Stimulated activated CD8-positive, alpha-beta memory T cell treated with anti-CD3 and anti-CD28 coated beads, Interleukin-12 subunit alpha, Interleukin-12 subunit beta, amount 100 ng/mL, for 24 hours (primary cell): ENCODE data around the gene DDTL.
"Not testable (repeated sequence)": the region's sequence is repeated elsewhere in the genome, so short reads cannot be mapped to it uniquely, and the experiment has no call there.

Experiments
- DNase-seq: peaks from one replicate; pipeline ENCODE4 v3.0.0-alpha.2; 2020; ENCODE audit errors: extremely low read depth

DDTL gene

DNA sequence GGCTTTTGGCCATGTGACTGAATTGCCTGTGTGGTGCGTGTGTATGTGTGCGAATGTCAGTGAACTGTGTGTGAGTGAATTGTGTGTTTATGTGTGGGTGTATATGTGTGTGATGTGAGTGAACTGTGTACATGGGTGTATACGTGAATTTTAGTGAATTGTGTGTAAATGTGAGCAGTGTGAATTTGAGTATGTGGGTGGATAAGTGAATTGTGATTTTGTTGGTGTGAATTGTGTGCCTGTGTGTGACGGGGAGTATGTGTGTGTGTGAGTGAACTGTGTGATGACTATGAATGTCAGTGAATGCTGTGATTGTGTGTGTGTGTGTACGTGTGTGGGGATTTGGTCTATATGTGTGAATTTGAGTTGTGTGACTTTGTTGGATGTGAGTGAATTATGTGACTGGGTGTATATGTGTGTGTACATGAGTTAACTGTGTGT, 3.5 kb downstream of the DDTL start:
- DNase-seq, result no peak

DNA sequence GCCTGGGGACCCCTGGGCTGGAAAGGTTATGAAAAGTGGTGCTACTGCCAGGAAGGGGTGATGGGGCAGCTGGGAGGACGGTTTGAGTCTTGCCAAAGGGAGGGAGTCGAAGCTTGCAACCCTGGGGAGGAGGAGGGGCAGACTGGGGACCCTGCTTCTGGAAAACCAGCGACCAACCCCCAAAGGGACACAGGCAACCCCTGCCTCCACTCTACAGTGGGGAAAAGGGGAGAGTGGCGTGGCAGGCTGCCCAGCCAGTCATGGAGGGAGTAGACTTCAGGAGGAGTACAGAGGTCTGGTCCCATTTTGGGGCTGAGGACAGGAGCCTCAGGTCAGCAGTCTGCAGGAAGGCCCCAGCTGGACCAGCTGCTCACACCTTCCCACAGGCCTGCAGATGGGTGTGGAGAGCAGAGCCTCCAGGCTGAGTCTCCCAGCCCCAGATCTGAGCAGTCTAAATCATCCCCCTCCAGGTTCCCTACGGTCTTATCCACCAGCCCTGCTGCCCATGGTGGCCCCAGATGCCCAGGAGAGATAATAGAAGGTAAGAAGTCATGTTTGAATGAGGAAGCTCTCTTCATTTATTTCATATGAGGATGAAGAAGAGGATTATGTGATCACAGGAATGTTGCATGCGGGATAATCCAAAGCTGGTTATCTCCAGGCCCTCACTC, 4.3 kb downstream of the DDTL start:
- no peak for DNase-seq

DNA sequence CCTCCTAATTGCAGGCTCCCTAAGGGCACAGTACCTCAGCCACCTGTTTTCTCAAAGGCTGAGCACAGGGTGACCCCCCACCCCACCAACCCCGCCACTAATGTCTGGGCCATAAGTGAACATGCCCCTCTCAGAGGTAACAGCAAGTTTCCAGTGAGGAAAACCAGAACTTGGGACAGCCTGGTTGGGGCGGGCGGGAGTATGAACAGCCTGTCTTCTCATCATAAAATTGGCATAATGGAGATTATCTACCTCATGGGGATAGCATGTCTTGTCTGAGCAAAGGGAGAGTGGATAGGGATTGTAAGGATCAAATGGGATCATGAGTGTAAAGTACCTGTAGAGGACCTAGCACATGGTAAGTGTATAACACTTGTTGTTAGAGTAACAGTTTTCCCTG, 5.2 kb downstream of the DDTL start:
- not testable (repeated sequence) for DNase-seq

DNA sequence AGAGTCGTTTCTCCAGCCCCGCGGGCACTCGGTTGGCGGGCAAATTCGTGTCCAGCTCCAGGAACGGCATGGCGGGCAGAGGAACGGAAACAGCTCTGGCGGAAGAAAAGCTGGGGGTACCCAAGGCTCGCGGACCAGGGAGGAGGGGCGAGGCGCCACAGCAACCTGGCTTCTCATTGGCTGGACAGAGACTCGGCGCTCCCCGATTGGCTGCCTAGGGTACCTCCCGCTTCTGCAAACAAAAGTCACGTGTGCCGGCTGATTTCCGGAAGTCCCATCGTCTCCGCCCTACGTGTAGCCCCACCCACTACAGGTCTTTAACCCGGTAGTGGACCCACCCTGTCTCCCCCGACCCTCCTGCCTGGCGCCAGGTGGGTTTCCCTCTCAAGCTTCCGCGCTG, 7.7 kb downstream of the DDTL start, which contains the start of gene DDT:
Gene DDT (minus strand): TSS at position 97 of the 400 bp plus-strand sequence. CDS start 27 bp downstream, at position 70.
- not testable (repeated sequence) for DNase-seq

DNA sequence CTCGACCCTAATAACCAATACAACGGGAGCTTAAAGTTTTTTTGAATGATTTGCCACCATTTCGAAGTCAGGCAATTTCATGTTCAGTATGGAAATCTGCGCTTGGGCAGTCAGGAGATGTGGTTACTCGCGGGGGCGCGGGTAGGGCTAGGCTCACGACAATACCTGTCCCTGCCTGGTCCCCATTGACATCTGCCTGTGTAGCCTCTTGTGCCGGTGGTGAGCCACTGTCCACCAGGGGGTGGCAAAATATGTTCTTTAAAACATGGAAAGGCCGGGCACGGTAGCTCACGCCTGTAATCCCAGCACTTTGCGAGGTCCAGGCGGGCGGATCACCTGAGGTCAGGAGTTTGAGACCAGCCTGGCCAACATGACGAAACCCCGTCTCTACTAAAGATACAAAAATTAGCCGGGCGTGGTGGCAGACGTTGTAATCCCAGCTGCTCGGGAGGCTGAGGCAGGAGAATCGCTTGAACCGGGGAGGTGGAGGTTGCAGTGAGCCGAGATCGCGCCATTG, 8.2 kb downstream of the DDTL start:
- DNase-seq, result not testable (repeated sequence)

DNA sequence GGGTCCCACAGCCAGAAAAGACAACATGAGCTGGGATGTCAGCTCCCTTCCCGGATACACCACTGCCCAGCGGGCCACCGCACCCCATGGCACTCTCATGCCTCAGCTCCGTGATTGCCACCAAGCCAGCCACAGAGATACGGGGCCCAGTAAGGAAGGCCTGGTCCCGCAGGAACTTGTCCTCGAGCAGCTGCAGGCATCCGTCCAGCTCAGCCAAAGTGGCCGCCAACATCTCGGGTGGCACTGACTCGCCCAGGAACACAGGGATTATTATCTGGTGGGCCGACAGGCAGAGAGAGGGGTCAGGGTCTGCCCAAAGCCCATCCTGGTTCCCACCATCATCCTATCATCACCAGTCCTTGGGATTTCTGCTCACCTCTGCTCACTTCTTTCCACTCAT, 10.6 kb downstream of the DDTL start:
- not testable (repeated sequence) for DNase-seq

DNA sequence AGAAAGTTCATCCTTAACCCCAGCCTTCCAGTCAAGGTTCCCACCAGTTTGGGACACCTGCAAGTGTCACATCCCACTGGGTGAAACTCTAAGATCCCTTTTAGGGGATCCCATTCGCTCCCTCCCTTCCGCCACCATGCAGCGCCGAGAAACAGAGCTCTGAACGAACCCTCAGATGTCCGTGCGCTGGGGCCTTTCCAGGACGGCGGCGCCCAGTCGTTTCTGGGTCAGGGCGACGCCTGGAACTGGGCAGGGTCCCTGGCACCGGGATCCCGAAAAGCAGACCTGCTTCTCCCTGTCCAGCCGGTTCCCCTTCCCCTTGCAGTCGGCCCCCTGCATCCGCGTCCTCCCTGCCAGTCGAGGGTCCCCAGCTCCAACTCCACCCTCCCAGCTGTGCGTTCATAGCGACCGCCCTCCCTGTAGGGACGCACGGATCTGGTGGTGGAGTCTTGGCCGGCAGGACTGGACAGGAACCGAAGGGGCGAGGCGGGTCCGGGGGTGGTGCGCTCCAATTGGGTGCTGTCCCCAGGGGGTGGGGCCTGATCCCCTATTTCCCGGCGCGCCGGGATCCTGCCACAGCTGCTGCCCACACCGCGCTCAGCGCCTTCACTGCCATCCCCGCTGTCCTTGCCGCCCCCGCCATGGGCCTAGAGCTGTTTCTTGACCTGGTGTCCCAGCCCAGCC, 13.0 kb downstream of the DDTL start, which contains the start of gene GSTT2:
Gene GSTT2 (plus strand): TSS at position 578 of the 684 bp plus-strand sequence.
- not testable (repeated sequence) for DNase-seq

DNA sequence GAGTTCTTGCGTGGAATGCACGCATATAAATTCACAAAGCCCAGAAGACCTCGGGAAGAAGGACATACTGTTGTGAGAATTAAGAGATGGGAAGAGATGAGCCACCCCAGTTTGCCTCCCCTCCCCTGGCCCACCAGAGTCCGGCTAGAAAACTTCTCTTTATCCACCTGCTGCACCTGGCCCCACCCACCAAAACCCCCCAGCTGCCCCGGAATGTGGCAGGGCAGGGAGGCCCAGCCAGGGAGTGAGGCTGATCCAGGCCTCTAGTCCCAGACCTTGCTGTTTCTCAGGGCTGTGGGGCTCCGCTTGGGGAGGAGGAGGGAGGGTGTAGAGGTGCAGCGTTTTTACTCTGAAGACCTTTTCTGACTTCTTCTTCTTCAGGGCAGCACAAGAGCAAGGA, 13.9 kb downstream of the DDTL start:
- not testable (repeated sequence) for DNase-seq

DNA sequence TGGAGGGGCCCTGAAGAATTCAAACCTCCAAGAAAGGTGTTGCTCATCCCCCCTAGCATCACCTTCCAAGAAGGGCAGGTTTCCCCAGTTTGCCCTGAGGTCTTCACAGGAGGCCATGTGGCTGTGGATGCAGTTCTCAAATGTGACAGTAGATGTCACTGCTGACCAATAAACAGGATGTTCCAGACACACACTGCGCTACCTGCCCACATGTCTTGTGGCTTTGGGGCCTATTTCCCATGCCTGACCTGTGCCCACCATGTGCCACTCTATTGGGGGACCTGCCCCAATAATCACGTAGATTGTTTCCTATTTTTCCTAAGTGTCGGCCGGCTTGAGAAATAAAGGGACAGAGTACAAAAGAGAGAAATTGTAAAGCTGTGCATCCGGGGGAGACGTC, 17.7 kb downstream of the DDTL start:
- no peak for DNase-seq

DNA sequence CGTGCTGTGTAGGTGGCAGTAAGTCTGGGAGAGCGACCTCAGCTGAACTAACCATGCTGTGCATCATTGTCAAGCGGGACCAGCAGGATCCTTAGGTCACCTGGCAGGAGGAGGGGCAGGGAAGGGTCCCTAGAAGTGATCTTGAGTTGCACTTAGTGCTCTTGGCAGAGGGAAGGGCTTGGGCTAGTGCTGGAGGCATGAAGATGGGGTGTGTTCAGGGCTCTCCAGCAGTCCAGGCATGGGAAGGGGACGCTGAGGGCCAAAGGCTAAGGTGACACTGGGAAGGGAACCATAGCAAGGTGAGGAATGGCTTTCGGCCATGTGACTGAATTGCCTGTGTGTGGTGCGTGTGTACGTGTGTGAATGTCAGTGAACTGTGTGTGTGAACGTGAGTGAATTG, 19.4 kb downstream of the DDTL start:
- DNase-seq, result not testable (repeated sequence)

DNA sequence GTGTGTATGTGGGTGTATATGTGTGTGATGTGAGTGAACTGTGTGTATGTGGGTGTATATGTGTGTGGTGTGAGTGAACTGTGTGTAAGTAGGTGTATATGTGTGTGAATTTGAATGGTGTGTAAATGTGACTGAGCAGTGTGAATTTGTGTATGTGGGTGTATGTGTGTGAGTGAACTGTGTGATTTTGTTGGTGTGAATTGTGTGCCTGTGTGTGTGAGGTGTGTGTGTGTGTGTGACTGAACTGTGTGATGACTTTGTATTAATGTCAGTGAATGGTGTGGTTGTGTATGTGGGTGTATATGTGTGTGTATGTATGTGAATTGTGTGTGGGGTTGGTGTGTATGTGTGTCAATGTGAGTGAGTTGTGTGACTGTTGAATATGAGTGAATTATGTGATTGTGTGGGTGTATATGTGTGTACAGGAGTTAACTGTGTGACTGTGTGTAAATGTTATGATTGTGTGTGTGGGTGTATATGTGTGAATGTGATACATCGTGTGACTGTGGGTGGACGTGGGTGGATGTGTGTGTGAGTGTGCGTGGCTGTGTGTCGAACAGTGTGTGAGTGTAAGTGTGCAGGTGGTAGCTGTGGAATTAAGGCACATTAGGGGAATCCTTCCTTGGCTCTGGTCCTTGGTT, 20.0 kb downstream of the DDTL start:
- not testable (repeated sequence) for DNase-seq

DNA sequence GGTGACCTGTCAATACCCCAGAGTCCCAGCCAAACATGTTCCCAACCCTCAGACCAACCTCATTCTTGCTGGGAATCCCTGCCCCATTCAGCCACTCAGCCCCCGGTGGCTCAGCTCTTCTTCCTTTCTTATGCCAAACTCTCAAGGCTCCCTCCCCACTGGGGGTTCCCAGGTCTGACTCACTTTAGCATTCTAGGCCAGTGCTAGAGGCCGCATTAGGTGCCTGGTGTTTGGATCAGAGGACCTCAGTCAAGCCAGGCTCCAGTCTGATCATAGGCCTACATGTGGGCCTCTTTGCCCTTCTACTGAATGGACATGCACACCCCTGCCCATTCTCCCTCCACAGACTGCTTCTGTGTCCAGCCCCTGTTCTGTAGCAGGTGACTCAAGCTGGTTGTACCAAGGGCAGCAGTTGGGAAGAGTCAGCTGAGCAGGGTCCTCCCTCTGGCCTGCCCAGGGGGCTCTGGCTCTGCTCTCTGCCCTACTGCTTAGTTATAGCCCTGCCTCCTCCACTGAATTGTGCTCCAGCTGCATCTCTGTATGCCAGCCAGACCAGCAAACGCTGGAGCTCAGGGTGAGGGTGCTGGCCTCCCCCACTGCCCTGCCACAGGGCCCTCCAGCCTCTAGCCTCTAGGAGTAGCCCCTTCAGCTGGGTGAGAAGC, 23.0 kb downstream of the DDTL start:
- not testable (repeated sequence) for DNase-seq

DNA sequence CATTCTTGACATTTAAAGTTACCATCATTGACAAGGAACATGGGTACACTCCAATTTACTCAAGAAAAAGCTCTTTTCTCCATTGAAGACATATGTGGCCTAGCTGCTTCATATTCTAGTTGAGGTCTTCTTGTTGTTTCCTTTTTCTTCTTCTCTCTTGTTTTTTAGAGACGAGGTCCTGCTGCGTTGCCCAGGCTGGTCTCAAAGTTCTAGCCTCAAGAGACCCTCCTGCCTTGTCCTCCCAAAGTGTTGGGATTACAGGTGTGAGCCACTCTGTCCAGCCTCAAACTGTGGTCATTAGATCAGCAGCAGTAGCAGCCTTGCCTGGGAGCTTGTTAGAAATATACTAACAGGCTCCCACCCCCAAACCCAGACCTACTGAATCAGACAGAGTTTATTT, 26.4 kb downstream of the DDTL start:
- DNase-seq, result not testable (repeated sequence)

DNA sequence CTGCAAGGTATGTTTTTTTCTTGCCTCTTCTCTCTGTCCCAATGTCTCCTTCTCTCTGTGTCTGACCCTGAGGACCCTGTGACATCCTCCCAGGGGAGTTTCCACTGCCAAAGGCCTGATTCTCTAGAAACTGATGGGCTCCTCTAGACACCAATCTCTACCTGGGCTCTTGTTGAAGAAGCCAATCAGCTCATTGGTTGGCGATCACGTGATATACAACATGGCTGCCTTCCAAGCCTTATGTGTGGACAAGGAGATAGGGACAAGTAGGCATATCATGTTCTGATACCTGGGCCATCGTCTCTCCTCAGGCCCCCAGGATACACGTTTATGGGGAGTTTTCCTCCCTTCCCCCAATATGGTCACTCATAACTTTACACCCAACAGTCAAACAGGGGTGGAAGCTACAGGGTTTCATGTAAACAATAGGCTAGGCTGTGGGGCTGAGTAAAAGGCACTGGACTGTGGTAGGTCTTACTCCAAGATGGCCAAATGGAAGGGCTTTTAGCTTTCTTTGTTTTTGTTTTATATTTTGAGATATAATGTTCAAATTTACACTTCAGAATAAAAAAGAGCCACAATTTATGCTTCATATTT, 27.0 kb downstream of the DDTL start:
- DNase-seq, result not testable (repeated sequence)

DNA sequence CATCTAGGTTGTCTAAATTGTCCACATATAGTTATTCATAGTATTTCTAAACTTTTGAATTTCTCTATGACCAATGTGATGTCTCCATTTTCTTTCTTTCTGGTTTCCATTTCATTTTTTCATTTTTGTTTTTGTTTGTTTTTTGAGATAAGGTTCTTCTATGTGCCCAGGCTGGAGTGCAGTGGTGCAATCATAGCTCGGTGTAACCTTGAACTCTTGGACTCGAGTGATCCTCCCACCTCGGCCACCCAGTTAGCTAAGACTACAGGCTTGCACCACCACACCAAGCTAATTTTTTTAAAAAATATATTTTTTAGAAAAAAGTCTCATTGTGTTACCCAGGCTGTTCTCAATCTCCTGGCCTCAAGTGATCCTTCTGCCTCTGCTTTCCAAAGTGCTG, 30.4 kb downstream of the DDTL start:
- DNase-seq, result no peak

DNA sequence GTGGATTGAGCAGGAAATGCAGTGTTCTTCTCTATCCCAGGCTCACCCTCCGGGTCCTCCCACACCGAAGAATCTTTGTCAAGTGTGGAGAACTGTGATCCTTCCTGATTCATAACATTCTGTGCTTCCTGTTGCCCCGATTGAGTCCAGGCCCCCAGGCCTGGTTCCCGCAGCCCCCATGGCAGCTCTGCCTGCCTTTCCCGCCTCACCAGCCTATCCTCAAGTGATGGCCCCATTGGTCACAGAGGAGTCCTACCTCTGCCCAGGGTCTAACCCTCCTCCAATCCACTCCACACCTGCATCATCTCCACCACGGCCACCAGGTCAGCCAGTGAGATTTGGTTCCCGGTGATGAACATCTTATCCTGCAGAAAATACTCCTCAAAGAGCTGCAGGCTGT, 33.1 kb downstream of the DDTL start:
- DNase-seq, result not testable (repeated sequence)

DNA sequence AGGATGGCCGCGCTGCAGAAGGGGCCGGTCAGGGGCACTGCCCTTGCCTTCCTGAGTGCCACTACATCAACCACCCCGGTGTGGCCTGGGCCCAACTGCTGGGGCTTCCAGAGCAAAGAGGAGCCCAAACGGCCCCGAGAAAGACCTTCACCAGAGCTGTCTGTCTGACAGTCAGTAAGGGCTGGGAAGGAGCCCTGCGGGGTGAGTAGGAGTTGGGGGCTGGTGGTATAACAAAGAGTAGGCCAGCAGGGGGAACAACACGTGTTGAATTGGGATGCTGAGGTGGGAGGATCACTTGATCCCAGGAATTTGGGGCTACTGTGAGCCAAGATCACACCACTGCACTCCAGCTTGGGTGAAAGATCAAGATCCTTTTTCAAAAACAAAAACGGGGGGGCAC, 34.6 kb downstream of the DDTL start:
- DNase-seq, result no peak

DNA sequence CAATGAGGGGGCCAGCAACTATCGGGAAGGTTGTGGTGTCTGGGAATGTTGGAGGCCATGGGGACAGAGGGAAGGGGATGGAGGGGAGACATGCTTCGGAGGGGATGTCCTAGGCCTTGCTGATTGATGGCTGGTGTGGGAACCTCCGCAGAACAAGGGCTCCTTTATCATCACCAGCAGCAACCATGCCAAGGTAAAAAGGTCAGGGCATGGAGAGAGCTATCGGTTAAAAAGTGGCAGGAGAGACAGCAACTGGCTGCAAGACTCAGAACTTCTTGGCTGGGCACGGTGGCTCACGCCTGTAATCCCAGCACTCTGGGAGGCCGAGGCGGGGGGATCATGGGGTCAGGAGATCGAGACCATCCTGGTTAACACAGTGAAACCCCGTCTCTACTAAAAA, 35.6 kb downstream of the DDTL start:
- no peak for DNase-seq

DNA sequence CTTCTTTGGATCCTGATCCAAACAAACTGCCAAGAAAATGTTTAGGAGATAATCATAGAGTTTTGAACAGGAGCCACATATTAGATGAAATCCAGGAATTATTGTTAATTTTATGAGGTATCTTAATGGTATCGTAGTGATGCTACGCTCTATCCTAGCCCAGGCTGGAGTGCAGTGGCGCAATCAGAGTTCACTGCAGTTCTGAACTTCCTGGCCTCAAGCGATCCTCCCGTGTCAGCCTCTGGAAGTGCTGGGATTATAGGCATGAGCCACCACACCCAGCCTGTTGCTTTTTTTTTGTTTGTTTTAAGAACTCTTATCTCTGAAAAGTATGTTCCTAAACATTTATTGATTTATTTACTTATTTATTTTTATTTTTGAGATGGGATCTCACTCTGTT, 36.2 kb downstream of the DDTL start:
- no peak for DNase-seq

DNA sequence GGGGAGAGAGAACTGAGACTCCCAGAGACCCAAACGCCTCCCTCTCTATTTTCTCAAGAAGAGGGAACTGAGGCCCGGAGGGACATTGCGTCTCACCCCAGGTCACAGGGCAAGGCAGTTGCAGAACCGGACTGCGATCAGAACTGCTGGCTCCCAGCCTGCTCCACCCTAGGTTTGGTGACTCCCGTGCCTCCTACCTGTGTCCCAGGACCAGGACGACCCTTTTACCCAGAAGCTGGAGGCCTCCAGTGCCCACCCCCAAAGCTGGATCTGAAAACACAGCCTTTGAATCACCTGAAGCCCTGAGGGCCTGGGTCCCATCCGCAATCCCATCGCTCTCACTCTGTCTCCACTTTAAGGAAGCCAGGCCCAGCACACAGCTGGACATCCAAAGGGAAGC, 37.2 kb downstream of the DDTL start:
- DNase-seq, result no peak

DNA sequence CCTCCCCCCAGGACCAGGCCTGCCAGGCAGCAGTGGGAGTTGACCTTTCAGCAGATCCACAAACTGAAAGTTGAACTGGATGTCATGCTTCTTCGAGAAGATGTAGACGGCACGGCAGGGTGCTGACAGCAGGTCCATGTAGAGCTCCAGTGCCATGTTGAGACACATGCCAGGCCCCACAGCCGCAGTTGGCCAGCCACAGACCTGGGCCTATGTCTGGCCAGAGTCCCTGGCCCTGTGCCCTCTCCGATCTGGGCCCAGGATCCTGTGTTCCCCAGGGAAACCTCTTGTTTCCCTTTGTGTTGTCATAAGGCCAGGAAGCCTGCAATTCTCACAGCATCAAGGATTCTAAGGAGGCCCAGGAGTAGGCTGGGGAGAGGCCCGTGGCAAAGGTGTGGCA, 38.5 kb downstream of the DDTL start, which contains the start of gene GSTT4:
Gene GSTT4 (minus strand): TSS at position 253 of the 400 bp plus-strand sequence. CDS start 97 bp downstream, at position 156.
- DNase-seq, result no peak
